GM21515 (cell line): ENCODE data around the gene PILRA.
"Not testable (repeated sequence)": the region's sequence is repeated elsewhere in the genome, so short reads cannot be mapped to it uniquely, and the experiment has no call there.

Experiments used
- ATAC-seq: cut with Tn5 transposase; IDR thresholded peaks from one replicate; pipeline ENCODE4 v1.9.1; 2021; ENCODE audit not compliant: unreplicated experiment

Gene PILRA

GRCh38 chr7:100432621-100433275, 59.5 kb downstream of the PILRA start:
- ATAC-seq = no peak

- no peak for ATAC-seq
Observed at GRCh38 chr7:100433276-100433591, 59.9 kb downstream of the PILRA start.

- ATAC-seq = no peak
Observed at GRCh38 chr7:100433592-100434296, 60.5 kb downstream of the PILRA start.

GRCh38 chr7:100434297-100435144, 61.2 kb downstream of the PILRA start:
- no peak for ATAC-seq

GRCh38 chr7:100435401-100436304, 62.4 kb downstream of the PILRA start:
- ATAC-seq = peak; percentile 20

GRCh38 chr7:100437150-100438100, 64.1 kb downstream of the PILRA start:
- ATAC-seq = no peak

GRCh38 chr7:100438172-100438571, 64.9 kb downstream of the PILRA start:
- ATAC-seq = no peak

- ATAC-seq = not testable (repeated sequence)
Observed at GRCh38 chr7:100438731-100439130, 65.4 kb downstream of the PILRA start.

GRCh38 chr7:100439244-100439643, 66.0 kb downstream of the PILRA start:
- not testable (repeated sequence) for ATAC-seq

GRCh38 chr7:100441641-100442535, 68.6 kb downstream of the PILRA start:
- no peak for ATAC-seq

GRCh38 chr7:100443096-100443840, 70.0 kb downstream of the PILRA start:
- no peak for ATAC-seq

- ATAC-seq = no peak
Observed at GRCh38 chr7:100444311-100445278, 71.3 kb downstream of the PILRA start.

- no peak for ATAC-seq
Observed at GRCh38 chr7:100446040-100446439, 72.8 kb downstream of the PILRA start.

GRCh38 chr7:100447363-100447762, 74.1 kb downstream of the PILRA start:
- not testable (repeated sequence) for ATAC-seq

- ATAC-seq = no peak
Observed at GRCh38 chr7:100449190-100449795, 76.0 kb downstream of the PILRA start.
